ENCODE measurements around the gene PTGFR. TPM values are rescaled to one million over a fixed set of nuclear protein-coding genes. Genes with fewer than 3 reads are reported as not detected.

The PTGFR gene
- total RNA-seq, 1 donor from 2014 or later = not detected

DNA sequence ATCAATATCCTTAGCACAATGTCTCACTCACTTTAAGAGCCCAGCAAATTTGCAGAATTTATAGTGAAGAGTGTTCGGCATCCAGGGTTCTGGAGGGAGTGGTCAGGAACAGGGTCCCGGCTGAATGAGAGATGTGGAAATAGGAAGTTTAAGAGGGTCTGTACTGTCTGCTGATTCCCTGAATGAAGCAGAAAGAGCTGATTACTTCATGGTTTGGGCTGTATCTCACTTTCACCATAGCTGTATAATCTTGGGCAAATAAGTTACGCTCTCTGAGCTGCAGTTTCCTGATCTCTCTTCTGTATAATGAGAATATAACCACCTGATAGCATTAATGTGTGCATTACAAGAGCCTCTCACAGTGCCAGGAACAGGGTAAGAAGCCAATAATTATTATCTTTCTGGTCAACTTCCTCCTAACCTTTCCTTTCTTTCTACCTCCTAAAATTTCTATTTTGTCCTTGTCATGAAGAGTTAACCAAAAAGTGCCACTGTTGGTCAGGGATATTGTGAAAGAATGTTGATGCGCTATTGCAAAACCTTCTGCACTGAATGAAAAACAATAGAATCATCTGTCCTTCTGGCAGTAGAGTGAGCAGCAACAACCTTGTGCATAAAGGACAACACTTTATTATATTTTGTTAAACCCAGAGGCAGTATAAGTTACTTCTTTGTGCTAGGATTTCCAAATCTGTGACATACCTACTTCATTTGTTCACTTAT, 14.7 kb upstream of the PTGFR start:
- H3K27me3 ChIP-seq = no peaks in the 10 kb centered on the region
- Mint-ChIP-seq H3K36me3 (no peaks in the 10 kb centered on the region), H3K4me3 (no peak overlapping the region), H3K9me3 (no peaks in the 10 kb centered on the region), H3K27ac (no peak overlapping the region), H3K27me3 (ENCODE audit: insufficient read depth, low read depth) (no peaks in the 10 kb centered on the region), H3K4me1 (peaks cover 14% of the 10 kb centered on the region)
- TF ChIP-seq, protein P1, sequence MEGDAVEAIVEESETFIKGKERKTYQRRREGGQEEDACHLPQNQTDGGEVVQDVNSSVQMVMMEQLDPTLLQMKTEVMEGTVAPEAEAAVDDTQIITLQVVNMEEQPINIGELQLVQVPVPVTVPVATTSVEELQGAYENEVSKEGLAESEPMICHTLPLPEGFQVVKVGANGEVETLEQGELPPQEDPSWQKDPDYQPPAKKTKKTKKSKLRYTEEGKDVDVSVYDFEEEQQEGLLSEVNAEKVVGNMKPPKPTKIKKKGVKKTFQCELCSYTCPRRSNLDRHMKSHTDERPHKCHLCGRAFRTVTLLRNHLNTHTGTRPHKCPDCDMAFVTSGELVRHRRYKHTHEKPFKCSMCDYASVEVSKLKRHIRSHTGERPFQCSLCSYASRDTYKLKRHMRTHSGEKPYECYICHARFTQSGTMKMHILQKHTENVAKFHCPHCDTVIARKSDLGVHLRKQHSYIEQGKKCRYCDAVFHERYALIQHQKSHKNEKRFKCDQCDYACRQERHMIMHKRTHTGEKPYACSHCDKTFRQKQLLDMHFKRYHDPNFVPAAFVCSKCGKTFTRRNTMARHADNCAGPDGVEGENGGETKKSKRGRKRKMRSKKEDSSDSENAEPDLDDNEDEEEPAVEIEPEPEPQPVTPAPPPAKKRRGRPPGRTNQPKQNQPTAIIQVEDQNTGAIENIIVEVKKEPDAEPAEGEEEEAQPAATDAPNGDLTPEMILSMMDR (IDR thresholded peaks at IDR 0.05) = no peak
- H3K9me3 ChIP-seq (ENCODE audit: low read depth) = no peaks in the 10 kb centered on the region
- no peaks in the 10 kb centered on the region for H3K36me3 ChIP-seq
- H3K9ac ChIP-seq = no peak overlapping the region
- H3K27ac ChIP-seq = no peak overlapping the region
- H2AFZ ChIP-seq (replicated peaks) = no peak overlapping the region
- H3K4me1 ChIP-seq = no peaks in the 10 kb centered on the region
- no peaks in the 10 kb centered on the region for H3K79me2 ChIP-seq (ENCODE audit: low read depth)
- DNase-seq (ENCODE audit: low spot score) = no peak
- no peaks in the 10 kb centered on the region for H3F3A ChIP-seq (ENCODE audit: low read depth)
- no peak overlapping the region for H3K4me3 ChIP-seq
- H3K4me2 ChIP-seq = no peak overlapping the region
- no peaks in the 10 kb centered on the region for H4K20me1 ChIP-seq (ENCODE audit: low read depth)

- Histone ChIP-seq H2AFZ (replicated peaks) (no peak overlapping the region), H3K36me3 (no peaks in the 10 kb centered on the region), H3K27me3 (peaks cover 9% of the 10 kb centered on the region), H3K4me1 (peaks cover 6% of the 10 kb centered on the region), H3K4me3 (no peak overlapping the region), H4K20me1 (ENCODE audit: low read depth) (no peaks in the 10 kb centered on the region), H3K79me2 (ENCODE audit: low read depth) (no peaks in the 10 kb centered on the region), H3K27ac (no peak overlapping the region), H3K4me2 (no peak overlapping the region), H3K9me3 (ENCODE audit: low read depth) (no peaks in the 10 kb centered on the region), H3K9ac (no peak overlapping the region), H3F3A (ENCODE audit: low read depth) (no peaks in the 10 kb centered on the region)
- no peaks in the 10 kb centered on the region for H3K36me3 Mint-ChIP-seq
- TF ChIP-seq, protein P1 (IDR thresholded peaks at IDR 0.05) = no peak
- TF ChIP-seq EZH2phosphoT487 (IDR thresholded peaks at IDR 0.05) (no peak), EZH2 (IDR thresholded peaks at IDR 0.05) (no peak)
- no peak overlapping the region for H3K27ac Mint-ChIP-seq
- no peaks in the 10 kb centered on the region for H3K4me1 Mint-ChIP-seq
- no peak overlapping the region for H3K4me3 Mint-ChIP-seq
- peak; percentile 26 for DNase-seq (ENCODE audit: low spot score)
- H3K27me3 Mint-ChIP-seq (ENCODE audit: insufficient read depth, low read depth) = peaks cover 4% of the 10 kb centered on the region
- H3K9me3 Mint-ChIP-seq = no peaks in the 10 kb centered on the region
Observed at GRCh38 chr1:78483903-78484302, 6.9 kb upstream of the PTGFR start.

DNA sequence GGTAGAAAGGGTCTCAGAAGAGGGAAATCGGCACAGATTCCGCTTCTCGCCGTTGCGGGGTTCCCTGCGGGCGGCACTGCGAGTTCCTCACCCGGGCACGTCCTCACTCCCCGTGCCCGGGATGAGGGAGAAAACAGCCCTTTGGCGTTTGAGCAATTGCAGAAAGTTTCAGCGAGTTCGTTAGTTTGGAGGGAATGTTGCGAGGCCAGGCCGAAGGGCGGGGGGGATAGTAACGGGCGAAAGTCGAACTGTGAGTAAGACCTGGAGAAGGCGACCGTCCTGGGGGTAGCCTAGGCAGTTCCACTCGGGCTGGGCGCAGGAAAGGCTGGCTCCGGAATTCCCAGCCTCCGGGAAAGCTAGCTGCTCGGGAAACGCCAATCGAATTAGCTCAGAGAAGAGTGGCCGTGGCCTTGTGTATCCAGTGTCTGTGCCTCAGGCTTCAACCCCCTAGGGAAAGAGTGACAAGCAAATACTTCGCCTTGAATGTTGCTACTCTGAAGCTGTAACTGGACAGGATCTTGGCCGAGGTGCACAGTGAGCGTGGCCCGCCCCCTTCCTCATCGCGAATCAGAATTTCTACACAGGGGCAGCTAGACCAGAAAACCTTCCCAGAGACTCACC, 787 bp downstream of the PTGFR start:
- Mint-ChIP-seq H3K9me3 (peaks cover 2% of the 10 kb centered on the region), H3K4me3 (peak overlapping the region; percentile 93), H3K27ac (no peak overlapping the region), H3K36me3 (no peaks in the 10 kb centered on the region), H3K4me1 (peaks cover 13% of the 10 kb centered on the region), H3K27me3 (ENCODE audit: insufficient read depth, low read depth) (peaks cover 23% of the 10 kb centered on the region)
- peaks cover 63% of the 10 kb centered on the region for H3K27me3 ChIP-seq
- H2AFZ ChIP-seq (replicated peaks) = peak overlapping the region; percentile 98
- peak overlapping the region; percentile 57 for H3K4me3 ChIP-seq
- H3K9me3 ChIP-seq (ENCODE audit: low read depth) = no peaks in the 10 kb centered on the region
- H3K27ac ChIP-seq = no peak overlapping the region
- DNase-seq (ENCODE audit: low spot score) = peak; percentile 42
- peak overlapping the region; percentile 81 for H3K4me2 ChIP-seq
- H3K79me2 ChIP-seq (ENCODE audit: low read depth) = no peaks in the 10 kb centered on the region
- TF ChIP-seq EZH2phosphoT487 (IDR thresholded peaks at IDR 0.05) (peak; percentile 17), EZH2 (IDR thresholded peaks at IDR 0.05) (peak; percentile 74)
- TF ChIP-seq, protein P1 (IDR thresholded peaks at IDR 0.05) = no peak
- no peak overlapping the region for H3K9ac ChIP-seq
- H4K20me1 ChIP-seq (ENCODE audit: low read depth) = no peaks in the 10 kb centered on the region
- no peaks in the 10 kb centered on the region for H3K4me1 ChIP-seq
- H3K36me3 ChIP-seq = no peaks in the 10 kb centered on the region
- H3F3A ChIP-seq (ENCODE audit: low read depth) = no peaks in the 10 kb centered on the region
